SKM-1 treated with dmso at 0.1 percent for 144 hours (cell line): ENCODE results near the gene TLNRD1.
A peak's percentile ranks its signal among the peaks of the same experiment; 100 is the strongest.

Source experiments
- DNase-seq: peaks from one replicate; lab custom pipeline; 2025; ENCODE audit not compliant: unreplicated experiment; lab: John Stamatoyannopoulos, UW

Gene TLNRD1

GRCh38 chr15:81001152-81002008 is 657 bp downstream of the TLNRD1 start:
- no peak for DNase-seq

- DNase-seq, result no peak
Measured at GRCh38 chr15:81002009-81002330, 1.2 kb downstream of the TLNRD1 start.

GRCh38 chr15:81002331-81003096 is 1.8 kb downstream of the TLNRD1 start:
- DNase-seq, result no peak

GRCh38 chr15:81003097-81003350 is 2.3 kb downstream of the TLNRD1 start:
- no peak for DNase-seq

GRCh38 chr15:81006124-81006523 is 5.4 kb downstream of the TLNRD1 start:
- no peak for DNase-seq

GRCh38 chr15:81007428-81008064 is 6.8 kb downstream of the TLNRD1 start:
- DNase-seq, result no peak

- DNase-seq, result no peak
Measured at GRCh38 chr15:81008312-81008711, 7.6 kb downstream of the TLNRD1 start.

- DNase-seq, result no peak
Measured at GRCh38 chr15:81010086-81010485, 9.4 kb downstream of the TLNRD1 start.

- DNase-seq, result no peak
Measured at GRCh38 chr15:81011593-81011992, 10.9 kb downstream of the TLNRD1 start.

- DNase-seq, result no peak
Measured at GRCh38 chr15:81012588-81012987, 11.9 kb downstream of the TLNRD1 start.

- no peak for DNase-seq
Measured at GRCh38 chr15:81013396-81013929, 12.7 kb downstream of the TLNRD1 start.

- DNase-seq, result no peak
Measured at GRCh38 chr15:81014446-81015093, 13.8 kb downstream of the TLNRD1 start.

GRCh38 chr15:81015621-81016488 is 15.1 kb downstream of the TLNRD1 start:
- no peak for DNase-seq

- DNase-seq, result no peak
Measured at GRCh38 chr15:81016489-81017068, 15.9 kb downstream of the TLNRD1 start.

GRCh38 chr15:81018197-81018596 is 17.5 kb downstream of the TLNRD1 start:
- no peak for DNase-seq

- DNase-seq, result no peak
Measured at GRCh38 chr15:81021321-81021720, 20.6 kb downstream of the TLNRD1 start.

GRCh38 chr15:81023483-81024264 is 23.0 kb downstream of the TLNRD1 start:
- DNase-seq, result peak; percentile 89

GRCh38 chr15:81024265-81024872 is 23.6 kb downstream of the TLNRD1 start:
- peak; percentile 43 for DNase-seq

GRCh38 chr15:81024936-81025335 is 24.2 kb downstream of the TLNRD1 start:
- DNase-seq, result no peak
